Measurements from ENCODE around the gene EFL1.

- no peak for TF ChIP-seq POLR2A (IDR thresholded peaks at IDR 0.05)
- no peak for TF ChIP-seq CTCF (IDR thresholded peaks at IDR 0.05)
Observed at GRCh38 chr15:82165948-82166376, 96.6 kb downstream of the EFL1 start.
